K562 treated with DMSO at 1 percent for 48 hours (cell line): ENCODE measurements around the gene RFESD. TPM values are rescaled to one million over a fixed set of nuclear protein-coding genes. Genes with fewer than 3 reads are reported as not detected.

Source experiments
- total RNA-seq: library from RNA; unstranded; fragments of 300-600 nt; gene quantifications from 2 replicates; pipeline ENCODE4 v1.2.3, GENCODE V29; 2022; ENCODE audit warnings: low replicate concordance; ENCODE audit errors: extremely low read depth

RFESD gene
- not detected in 2 replicates for total RNA-seq

DNA sequence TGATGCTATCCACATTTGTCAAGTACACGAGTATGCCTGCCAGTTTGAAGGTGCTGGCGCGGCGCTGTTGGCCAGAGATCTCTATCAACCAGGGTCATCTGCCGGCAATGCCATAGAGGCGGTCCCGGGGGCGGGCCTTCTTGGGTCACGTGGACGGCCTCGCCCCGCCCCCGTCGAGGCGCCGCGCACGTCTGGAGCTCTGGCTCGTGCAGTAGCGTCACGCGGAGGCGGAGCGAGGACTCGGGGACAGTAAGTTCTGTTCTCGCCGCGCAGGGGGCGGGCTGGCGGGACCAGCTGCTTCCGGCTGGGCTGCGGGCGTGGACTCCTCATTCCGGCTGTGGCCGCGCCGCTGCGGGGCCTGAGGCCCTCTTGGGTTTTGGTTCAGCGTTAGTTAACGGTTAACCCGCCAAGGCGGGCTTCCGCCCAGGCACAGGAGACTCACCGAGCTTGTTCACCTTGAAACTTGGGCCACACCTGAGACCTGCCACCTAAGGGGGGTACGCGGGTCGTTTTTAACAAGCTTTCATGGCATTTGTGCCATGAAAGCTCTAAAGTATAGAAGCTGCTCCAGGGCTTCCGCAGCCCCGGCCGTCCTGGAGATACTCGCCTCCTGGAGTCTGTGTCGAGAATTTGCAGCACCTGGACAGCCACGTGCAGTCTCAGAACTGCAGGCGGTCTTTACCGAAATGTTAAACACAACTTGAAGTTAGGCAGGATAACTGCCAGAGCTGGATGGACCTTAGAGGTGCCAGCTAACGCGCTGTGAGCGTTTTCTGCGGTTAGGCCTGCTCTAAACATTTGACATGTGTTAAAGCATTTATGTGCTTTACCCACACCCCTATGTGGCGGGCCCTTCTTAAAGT lies at the start of gene RFESD:
Gene RFESD, plus strand, starts transcription at position 209 of the 863 bp plus-strand sequence. CDS start 5,495 bp downstream, outside the sequence.

GRCh38 chr5:95620030-95620869 lies 26.3 kb upstream of the RFESD start, which contains the start of gene GPR150:
GPR150 (plus strand) TSS chr5:95620087; CDS start chr5:95620276, 189 bp downstream.

DNA sequence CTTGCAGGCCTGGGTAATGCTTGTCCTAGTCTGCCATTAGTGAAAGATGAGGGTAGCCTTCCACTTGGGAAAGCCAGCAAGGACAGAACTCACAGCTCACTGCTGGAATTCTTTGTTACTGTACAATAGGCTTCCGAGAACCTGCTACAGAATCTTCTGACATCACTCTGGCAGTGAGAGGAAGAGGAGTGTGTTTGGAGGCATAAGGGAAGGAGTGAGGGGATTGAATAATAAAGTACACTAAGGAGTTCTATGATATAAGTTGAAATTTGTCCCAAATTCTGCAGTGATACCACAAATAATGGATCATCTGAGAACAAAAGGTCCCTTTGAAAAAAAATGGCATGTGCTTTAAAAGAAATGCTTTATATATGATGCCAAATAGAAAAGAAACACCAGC lies 36.3 kb downstream of the RFESD start, which contains the start of gene SPATA9:
Gene SPATA9, minus strand, starts transcription at position 101 of the 400 bp plus-strand sequence. CDS start 137 bp downstream, outside the sequence.

Other genes with a start within 250 kb of the RFESD start
- not detected in 2 replicates for gene SKIC3, start 91.8 kb upstream of the RFESD start, total RNA-seq
- gene ARSK, start 91.7 kb upstream of the RFESD start, total RNA-seq, result not detected in 2 replicates
- not detected in 2 replicates for gene GPR150, start 26.7 kb upstream of the RFESD start, total RNA-seq
- not detected in 2 replicates for gene SPATA9, start 36.2 kb downstream of the RFESD start, total RNA-seq
- 1,301 TPM in 1 of 2 replicates, not detected in the other for gene RHOBTB3, start 84.6 kb downstream of the RFESD start, total RNA-seq
- gene GLRX, start 175.9 kb downstream of the RFESD start, total RNA-seq, result not detected in 2 replicates